DMS114 treated with DMSO at 0.1 percent for 48 hours (cell line): Measurements from ENCODE around the gene RBFOX1.

Experiments used
- DNase-seq: peaks from one replicate; lab custom pipeline; 2025; ENCODE audit not compliant: unreplicated experiment; lab: John Stamatoyannopoulos, UW

RBFOX1 gene

DNA sequence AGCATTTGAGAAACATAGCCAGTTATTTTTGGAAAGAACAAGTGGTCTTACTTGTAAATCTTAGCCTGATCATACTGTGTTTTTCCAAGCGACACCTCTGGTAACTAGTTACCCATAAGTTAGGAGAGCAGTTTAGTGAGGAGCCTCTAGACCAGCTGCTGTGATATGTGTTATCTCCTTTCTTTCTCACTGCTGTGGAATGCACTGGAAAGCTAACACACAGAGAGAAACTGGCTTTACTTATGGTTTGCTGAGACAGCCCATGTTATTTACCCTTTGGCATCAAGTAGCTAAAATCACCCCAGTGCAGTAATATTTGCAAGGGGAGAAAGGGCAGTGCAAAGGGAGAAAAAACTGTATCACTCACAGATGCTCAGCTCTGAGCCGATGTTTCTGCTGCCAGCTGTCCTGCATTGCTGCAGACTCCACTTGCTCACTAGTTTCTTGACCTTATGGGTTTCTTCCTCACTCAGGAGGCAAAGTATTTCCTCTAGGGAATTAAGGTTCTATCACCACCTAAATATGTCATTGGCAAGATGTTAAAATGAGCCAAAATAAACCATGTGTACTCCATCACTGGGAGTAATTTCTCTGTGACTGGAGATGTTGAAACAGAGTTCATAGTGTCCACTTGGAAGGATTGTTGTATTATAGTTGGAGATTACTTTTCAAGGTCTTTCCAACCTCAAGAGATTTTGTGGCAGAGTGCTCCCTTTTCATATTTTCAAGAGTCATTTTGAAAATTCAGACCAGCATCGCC is 2.3 kb downstream of the RBFOX1 start:
- no peak for DNase-seq

DNA sequence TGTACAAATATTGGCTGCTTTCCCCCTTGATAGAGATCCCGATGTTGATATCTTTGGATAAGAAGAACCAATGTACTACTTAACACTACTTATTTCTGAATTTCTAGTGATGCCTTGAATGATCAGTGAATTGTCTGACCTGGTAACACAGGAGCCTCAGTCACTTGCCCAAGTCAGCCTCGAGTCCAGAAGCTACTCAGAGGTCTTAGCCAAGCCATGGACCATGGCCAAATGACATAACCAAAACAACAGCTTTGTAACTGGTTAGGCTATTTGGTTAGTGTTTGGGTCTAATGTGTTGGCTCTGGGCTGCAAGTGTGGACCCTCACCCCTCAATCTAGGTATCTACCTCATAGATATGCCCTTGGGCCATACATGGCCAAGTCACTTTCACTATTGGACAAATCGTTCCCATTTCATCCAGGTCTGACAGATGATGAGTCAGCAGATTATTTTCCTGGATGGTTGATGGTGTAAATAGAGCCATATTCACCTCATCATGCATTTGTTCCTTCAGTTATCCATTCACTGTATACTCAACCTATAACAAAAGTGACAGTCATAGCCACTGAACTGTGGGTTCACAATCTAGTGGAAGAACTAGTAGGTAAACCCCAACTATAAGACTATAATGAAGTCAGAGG is 3.5 kb downstream of the RBFOX1 start:
- no peak for DNase-seq

DNA sequence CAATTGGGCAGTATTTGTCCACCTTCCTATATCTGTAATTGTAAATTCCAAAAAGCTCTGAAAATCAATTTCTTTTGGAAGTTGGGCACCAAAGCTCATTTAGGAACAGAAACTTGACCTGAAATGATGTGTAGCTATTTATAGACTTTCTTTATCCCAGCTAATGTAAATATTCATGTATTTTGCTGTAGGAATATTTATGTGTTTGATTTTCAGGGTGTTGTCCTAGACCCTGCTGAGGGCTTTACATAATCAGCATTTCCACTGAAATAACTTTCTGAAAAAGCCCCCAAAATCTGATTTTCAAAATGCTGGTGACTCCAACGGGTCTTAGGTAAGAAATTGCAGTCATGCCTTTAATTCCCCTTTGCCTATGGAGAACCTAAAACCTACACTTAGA is 4.1 kb downstream of the RBFOX1 start:
- no peak for DNase-seq

DNA sequence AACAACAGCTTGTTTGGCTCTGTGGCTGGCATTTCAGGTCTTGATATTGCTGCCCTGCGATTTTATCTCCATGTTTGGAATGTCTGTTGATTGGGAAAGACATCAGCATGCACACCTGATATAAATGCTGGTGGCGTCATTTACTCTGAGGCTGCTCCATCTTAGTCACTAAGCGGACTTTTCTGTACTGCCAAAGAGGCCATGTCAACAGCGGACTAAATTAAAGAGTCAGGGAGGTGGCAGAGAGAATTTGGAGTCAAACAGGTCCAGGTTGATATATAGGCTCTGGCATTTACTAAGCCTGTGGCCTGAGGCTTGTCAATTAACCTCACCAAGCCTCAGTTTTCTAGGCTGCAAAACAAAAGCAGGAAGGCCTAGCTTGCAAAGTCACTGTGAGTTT is 6.2 kb downstream of the RBFOX1 start:
- no peak for DNase-seq

DNA sequence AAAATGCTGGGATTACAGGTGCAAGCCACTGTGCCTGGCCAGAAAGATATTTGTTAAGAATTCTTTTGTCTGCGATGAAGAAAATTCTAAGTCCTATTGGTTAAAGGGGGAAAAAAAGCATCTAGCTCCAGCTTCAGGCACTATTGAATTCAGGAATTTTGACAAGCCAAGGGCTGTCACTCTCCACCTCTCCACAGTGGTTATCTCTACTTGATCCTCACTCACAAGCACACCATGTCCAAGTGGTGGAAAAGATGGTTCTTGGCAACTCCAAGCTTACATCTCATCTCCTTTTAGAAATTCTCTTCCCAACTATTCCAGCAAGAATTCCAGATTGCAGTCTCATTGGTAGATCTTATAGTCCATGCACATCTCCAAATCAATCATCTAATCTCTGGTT is 7.1 kb downstream of the RBFOX1 start:
- DNase-seq: no peak

DNA sequence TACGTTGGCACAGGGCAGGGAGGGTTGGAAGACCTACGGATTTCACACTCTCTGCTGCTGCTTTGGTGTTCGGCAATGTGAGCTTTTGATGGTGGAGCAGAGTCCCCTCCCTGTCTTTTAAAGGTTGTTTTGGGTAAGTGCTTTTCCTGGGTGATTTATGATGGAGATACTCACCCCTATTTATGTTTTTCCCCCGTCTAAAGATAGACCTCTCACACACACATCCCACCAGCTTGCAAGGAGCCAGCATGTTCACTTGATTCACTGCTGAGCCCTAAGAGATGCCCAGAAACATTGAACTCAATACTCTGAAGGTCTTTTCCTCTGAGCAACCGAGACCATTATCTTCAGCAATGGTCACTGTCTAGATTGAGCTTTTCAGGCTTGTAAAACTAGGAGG is 8.3 kb downstream of the RBFOX1 start:
- DNase-seq: no peak

DNA sequence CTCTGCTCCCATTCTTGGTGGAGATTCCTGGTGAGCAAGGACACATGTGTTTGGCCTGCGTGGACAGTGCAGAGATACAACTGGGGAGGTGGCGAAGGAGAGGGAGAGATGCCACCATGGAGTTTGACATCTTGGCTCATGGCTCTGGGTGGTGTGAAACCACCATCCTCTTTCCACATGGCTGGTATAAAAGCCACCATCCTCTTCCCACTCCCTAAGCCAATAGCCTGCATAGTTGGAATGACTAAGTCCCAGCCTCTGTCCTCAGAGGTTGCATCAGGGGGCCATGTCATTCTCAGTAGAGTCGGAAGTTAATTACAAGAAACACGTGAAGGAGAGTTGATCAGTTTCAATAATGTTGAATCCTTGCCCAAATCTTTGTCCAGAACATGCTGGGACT is 10.0 kb downstream of the RBFOX1 start:
- DNase-seq: no peak

DNA sequence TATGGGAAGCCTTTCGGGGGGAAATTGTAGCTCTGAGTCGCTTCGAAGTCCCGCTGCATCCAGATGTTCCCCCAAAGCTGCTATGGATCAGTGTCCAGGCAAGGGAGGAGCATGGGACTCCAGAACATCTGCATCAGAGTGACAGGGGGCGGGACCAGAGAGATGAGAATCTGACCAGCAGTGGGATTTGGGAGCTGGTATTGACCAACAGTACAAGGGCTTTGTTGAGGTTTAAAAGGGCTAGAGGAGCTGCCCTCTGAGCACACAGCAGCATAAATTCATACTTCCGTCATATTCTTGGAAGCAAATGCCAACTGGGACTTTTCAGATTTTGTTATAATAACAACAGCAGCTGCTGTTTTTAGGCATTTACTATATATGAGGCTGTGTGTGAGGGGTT is 10.6 kb downstream of the RBFOX1 start:
- no peak for DNase-seq

DNA sequence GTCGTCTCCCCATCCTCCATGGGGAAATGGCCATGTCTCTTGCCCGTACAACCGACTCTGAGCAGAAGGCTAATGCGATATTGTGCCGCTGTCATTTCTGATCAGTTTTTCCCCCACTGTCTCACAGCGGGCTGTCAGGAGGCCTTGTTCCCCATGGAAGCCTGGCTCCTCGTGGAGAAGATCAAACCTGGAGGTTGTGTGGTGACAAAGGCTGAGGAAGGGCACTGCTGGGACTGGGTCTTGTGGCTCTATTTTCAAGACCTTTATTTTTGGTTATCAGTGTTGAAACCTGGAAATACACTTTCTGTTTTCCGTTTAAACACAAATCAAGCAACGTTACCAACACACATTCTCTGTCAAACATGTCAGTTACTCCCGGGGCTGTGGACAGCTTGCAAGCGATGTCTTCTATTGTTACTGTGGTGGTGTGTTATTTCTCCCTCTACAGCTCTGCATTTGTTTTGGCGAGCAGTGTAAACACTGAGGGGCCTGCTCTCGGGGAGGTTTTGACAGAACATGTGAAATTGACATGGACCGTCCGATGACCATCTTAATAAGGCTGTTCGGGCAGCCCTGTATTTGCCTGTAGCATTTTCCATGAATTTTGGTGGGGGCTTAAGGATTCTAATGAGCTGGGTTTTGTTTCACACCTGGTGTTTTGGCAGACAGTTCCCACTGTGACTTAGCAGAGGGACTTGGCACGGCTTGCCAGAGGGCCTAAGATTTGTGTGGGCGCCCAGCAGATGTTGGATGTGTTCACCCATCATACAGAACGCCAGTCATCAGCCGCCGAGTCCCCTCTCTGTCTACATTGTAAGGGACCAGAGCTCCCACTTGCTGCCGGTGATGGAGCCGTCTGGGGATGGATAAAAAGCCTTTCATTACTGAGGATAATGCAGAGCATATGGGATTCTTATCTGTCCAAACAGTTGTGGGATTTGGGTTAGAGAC is 12.5 kb downstream of the RBFOX1 start:
- DNase-seq: no peak

DNA sequence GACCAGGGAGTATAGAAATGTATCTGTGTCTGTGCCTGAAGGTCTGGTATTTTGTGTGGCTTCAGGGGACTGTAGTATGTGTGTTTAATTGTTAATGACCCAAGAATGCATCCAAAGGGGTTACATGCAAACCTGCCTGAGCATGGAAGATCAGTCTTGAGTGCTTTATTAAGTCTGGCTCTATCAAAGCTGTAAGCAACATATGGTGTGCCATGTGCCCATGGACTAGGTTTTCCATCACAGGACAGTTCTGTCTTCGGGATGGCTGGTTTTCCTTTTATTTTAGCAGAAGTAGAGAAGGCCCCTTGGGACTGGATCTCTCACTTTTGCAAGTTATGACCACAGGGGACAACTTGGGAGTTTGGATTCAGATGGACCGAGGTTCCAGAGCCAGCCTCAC is 18.2 kb downstream of the RBFOX1 start:
- no peak for DNase-seq

DNA sequence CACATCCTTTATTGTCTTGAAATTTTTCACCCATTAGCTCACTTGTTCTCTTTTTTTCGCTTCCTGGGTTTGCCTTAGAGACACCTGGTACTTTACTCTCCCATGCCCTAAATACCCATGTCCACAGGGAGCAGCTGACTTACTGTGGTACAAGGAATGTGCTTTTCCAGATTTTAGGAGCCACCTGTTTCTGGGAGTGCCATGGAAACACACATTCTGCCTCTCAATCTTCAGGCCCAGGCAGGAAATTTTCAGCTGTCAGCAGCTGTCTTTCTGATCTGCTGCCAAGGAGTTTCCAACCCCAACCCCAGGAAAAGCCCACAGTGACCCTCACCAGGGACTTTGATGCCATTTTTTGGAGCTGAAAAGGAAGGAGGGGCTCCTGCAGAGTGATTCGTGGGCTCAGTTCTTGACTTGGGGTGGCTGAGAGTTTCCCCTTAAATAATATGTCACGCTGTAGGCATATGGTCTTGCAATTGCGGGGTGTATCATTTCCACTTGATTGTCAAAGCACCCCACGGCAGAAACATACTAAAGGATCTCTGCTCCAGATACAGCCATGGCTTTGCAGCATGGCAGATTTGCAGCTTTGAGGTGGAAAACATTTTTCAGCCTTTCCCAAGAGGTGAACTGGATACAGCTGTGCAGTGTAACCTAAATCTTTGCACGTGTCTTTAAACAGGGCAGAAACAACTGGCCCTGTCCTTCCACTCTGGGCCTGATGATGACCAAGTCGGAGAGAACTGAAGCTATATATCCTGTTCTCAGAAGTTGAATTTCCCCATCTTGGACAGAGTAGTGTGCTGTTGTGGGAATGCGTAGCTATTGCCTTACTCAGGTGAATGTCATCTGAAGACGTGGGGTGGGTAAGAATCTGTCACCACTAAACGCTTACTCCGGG is 19.2 kb downstream of the RBFOX1 start:
- no peak for DNase-seq

DNA sequence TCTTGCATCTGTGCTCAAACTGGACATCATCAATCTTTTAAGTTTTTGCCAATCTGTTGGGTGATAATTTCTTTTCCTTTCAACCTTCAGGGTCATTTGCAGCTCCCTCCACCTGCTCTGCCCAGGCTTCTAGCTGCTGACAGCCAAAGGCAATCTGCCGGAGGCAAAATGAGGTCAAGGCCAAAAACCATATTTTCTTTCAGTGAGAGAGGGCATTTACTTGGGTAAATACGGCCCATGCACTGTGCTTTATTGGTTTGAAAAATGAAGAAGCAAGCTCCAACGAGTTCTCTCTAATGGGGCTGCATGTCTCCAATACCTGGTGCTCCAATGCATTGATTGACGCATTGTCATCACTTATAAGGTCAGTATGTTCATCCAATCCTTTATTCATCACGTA is 23.1 kb downstream of the RBFOX1 start:
- DNase-seq: no peak

DNA sequence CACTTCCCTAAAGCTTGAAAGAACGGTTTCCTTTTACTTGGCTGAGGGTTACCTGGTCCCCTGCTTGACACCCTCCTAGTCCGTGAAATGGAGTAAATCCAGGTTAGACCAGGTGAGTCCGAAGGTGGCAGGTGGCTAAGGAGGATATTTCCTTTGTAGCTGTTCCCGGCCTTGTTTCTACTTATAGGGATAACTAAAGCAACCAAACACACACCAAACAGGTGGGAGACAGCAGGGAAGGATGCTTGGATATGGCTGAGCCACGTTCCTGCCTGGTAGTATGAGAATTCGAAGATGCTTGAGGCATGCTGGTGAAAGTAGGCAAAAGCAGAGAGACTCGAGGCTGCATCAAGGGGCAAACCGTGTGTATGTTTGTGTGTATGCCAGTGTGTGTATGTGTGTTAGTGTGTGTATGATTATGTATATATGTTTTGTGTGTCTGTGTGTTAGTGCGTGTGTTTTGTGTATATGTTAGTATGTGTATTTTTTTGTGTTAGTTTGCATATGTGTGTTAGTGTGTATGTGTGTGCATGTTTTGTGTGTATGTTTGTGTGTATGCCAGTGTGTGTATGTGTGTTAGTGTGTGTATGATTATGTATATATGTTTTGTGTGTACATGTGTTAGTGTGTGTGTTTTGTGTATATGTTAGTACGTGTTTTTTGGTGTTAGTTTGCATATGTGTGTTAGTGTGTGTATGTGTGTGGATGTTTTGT is 28.9 kb downstream of the RBFOX1 start:
- DNase-seq: no peak

DNA sequence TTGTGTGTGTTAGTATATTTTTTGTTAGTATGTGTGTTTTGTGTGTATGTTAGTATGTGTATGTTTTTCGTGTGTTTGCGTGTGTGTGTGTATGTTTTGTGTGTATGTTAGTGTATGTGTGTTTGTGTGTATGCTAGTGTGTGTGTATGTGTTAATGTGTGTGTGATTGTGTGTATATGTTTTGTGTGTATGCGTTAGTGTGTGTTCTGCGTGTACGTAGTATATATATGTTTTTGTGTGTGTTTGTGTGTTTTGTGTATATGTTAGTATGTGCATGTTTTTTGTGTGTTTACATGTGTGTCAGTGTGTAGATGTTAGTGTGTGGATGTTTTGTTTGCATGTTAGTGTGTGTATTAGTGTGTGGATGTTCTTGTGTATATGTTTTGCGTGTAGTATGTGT is 29.6 kb downstream of the RBFOX1 start:
- DNase-seq: no peak

DNA sequence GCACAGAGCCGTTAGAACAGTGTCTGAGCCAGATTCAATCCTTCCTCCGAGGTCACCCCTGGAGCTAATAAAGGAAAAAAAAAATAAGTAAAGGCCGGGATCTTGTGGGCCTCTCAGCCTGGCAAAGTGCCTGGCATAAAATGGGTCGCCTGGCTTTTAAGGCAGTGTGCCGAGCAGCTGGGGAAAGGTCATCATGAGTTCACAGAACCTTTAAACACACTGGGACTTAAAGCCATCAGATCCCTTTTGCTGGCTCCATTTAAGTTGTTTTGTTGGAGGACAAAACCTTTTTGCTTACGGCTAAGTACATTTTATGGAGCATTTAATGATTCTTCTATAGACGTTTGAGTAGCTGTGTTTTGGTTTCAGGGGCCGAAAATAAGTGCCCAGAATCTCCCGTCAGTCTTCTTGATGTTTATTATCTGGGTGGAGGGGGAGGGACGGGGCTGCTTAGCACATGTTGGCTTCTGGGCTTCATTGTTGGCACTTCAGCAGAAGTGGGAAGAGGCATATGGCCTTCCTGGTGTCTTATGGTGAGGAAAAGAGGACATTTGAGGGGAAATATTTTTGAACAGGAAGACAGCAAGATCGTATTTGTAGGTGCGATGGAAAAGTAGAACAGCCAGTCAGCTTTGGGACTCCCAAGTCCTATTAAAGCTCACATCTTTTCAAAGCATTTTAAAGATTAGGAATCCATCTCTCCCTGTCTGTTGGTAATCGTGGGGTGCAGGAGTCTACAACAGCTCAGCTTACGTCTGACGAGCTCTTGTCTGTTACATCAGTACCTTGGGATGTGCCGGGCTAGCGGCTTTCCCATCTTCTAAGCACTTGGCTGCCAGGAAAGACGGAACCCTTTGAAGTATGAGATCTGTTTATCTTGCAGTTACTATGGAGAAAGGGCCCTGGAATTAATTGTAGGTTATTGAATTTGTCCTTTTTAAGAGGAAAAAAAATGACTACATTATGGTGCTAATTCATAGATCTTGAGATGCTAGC is 31.1 kb downstream of the RBFOX1 start:
- no peak for DNase-seq

DNA sequence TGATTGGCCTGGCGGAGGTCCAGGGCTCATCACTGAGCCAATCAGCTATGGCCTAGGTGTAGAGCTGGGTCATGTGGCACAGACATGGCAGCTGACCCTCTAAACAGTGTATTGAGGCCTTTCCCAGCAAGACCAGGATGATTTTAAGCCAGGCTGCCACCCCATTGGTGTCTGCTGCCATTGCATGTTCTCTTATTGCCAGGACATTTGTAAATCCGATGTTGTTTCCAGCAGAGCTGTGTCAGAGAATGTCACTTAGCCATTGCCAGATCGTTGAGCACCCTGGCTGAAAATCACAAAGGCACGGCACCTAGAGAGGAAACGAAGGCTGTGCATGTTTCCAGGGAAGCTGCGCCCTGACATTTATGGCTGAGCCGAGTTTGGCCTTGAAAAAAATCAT is 33.4 kb downstream of the RBFOX1 start:
- no peak for DNase-seq

DNA sequence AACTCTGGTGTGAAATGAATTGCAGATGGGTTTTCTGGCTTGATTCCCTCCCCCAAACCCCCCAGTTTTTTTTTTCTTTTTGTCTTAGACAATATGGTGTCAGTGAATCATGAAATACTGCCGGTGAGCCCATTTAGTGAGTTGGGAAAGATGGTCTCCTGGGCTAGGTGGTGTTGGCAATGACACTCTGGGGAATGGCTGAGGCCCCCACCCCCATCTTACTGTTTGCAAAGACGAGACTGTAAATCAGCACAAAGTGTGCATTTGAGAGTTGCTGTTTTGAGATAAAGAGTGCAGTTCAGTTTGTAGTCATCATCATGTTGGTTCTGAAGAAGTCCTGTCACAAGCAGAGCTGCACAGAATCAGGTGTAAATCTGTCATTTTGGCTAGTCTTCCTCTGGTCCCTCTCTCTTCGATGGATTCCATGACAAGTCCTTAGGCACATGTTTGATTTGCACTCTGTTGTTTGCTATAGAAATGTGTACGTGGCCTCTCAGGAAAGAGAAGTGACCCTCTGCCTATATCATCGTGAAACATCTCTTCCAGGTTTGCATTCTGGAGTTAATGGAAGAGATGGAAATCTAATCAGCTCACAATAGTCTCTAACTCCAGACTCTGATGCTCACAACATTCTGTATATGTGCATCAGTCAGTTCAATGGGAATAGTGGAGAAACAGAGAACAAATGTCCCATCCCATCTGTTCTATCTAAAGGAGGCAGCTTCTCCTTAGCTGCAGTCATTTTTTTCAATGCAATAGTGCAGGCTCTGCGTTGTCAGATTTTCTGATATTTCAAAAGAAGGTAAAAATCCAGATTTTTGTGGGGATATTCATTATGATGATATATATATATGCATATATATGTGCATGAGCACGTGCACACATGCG is 34.6 kb downstream of the RBFOX1 start:
- no peak for DNase-seq

DNA sequence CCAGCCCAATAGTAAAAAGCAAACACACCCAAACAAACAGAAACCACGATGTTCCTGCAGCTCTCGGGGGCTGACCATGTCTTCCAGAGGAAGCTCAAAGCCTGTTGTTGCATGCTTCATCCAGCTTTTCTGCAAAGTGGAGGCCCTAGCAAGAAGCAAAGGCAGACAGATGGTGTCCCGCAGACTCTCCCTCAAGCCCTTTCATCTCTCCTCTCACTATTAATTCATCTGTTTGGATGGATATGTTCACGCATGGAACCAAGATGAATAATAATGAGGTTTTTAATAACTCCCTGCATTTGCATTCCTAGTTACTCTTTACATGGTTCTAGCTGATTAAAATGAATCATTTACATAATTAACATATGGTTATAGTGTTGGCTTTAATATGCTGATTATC is 36.6 kb downstream of the RBFOX1 start:
- DNase-seq: no peak
